A549 (cell line): ENCODE measurements around the gene FOXJ3. TPM values are rescaled to one million over a fixed set of nuclear protein-coding genes. Genes with fewer than 3 reads are reported as not detected.

Experiments used
- ATAC-seq, 2 experiments: fragments of 200-7000 bp in 1 of 2; fragments of >200 bp in 1 of 2; cut with Nextera tagmentation in 1 of 2; cut with Tn5 transposase in 1 of 2; 3 replicates each; pipeline versions ENCODE4 v1.8.0 to v1.9.1; 2018 to 2020; ENCODE audit warnings: mild to moderate bottlenecking in 1 of 2, moderate library complexity in 1 of 2
- CTCF ChIA-PET: fragments of 300-600 bp; sonication (Branson Sonifier 250); formaldehyde crosslinking; extraction: SDS; loops from one replicate; lab custom pipeline; 2021; ENCODE audit warnings: antibody characterized with exemption, inconsistent platforms; lab: Yijun Ruan, JAX
- POLR2A ChIA-PET: fragments of 350-600 bp; formaldehyde crosslinking; extraction: SDS; loops from one replicate; lab custom pipeline; 2021; ENCODE audit warnings: antibody characterized with exemption, inconsistent platforms; lab: Yijun Ruan, JAX
- DNase-seq, 2 experiments: peaks; one replicate each; pipeline versions ENCODE4 v3.0.0 to v3.0.0-alpha.2; 2011 to 2016; ENCODE audit warnings: low read depth in 1 of 2, low spot score in 1 of 2
- FAIRE-seq: peaks from 2 replicates; lab custom pipeline; 2011; peaks lifted over from hg19 to GRCh38; lab: Jason Lieb, UNC
- H3K27ac ChIP-seq, 2 experiments: fragments of >200 bp; sonication (Bioruptor Twin); formaldehyde crosslinking; 3 replicates each; pipeline ENCODE4 v1.5.1; 2016 to 2017
- H3K4me1 ChIP-seq: fragments of >200 bp; sonication (Bioruptor Twin); formaldehyde crosslinking; 3 replicates; pipeline ENCODE4 v1.6.1; 2016
- H3K4me2 ChIP-seq: fragments of >200 bp; sonication (Bioruptor Twin); formaldehyde crosslinking; 3 replicates; pipeline ENCODE4 v1.6.1; 2016
- H3K4me3 ChIP-seq: fragments of >200 bp; sonication (Bioruptor Twin); formaldehyde crosslinking; 3 replicates; pipeline ENCODE4 v1.5.1; 2016
- H3K9me3 ChIP-seq: fragments of >200 bp; sonication (Bioruptor Twin); formaldehyde crosslinking; 3 replicates; pipeline ENCODE4 v1.6.1; 2016
- ATOH8 ChIP-seq: fragments of 250-450 bp; sonication (Bioruptor Pico); IDR thresholded peaks from 2 replicates; pipeline ENCODE4 v1.5.0; 2020; ENCODE audit warnings: low read depth, mild to moderate bottlenecking, moderate library complexity
- BCL3 ChIP-seq: fragments of >200 bp; sonication (Bioruptor Twin); formaldehyde crosslinking; IDR thresholded peaks from 3 replicates; pipeline ENCODE4 v1.6.1; 2016
- CBX2 ChIP-seq: fragments of 200-600 bp; sonication (generic); IDR thresholded peaks from 2 replicates; pipeline ENCODE4 v1.6.1; 2016; ENCODE audit warnings: low read depth, mild to moderate bottlenecking, borderline replicate concordance
- CHD4 ChIP-seq: fragments of 200-600 bp; sonication (generic); IDR thresholded peaks from 2 replicates; pipeline ENCODE4 v1.6.1; 2016; ENCODE audit warnings: antibody characterized with exemption, mild to moderate bottlenecking, borderline replicate concordance
- E2F6 ChIP-seq: IDR thresholded peaks from 2 replicates; pipeline ENCODE4 v1.6.1; 2012; ENCODE audit warnings: low read depth, borderline replicate concordance
- EP300 ChIP-seq, 2 experiments: fragments of >200 bp; sonication (Bioruptor Twin); formaldehyde crosslinking; IDR thresholded peaks; 2 replicates in 1 of 2; 3 replicates in 1 of 2; pipeline ENCODE4 v1.6.1; 2016 to 2017
- FOSB ChIP-seq: fragments of 250-450 bp; sonication (Bioruptor Pico); IDR thresholded peaks from 2 replicates; pipeline ENCODE4 v1.5.0; 2020; ENCODE audit warnings: mild to moderate bottlenecking, moderate library complexity
- FOSL2 ChIP-seq, 2 experiments: fragments of 450-650 bp in 1 of 2; fragments of >200 bp in 1 of 2; sonication (Bioruptor Twin) in 1 of 2; formaldehyde crosslinking; IDR thresholded peaks; 2 replicates each; pipeline versions ENCODE4 v1.5.0 to v1.6.1; 2016 to 2020; ENCODE audit warnings: mild to moderate bottlenecking in 1 of 2, moderate library complexity in 1 of 2
- HES2 ChIP-seq: fragments of >200 bp; sonication (Bioruptor Twin); formaldehyde crosslinking; IDR thresholded peaks from 2 replicates; pipeline ENCODE4 v1.6.1; 2016
- HEYL ChIP-seq: fragments of 250-450 bp; sonication (Bioruptor Pico); IDR thresholded peaks from 2 replicates; pipeline ENCODE4 v1.8.0; 2021; ENCODE audit warnings: mild to moderate bottlenecking, moderate library complexity
- MAX ChIP-seq: IDR thresholded peaks from 2 replicates; pipeline ENCODE4 v1.6.1; 2012
- MYC ChIP-seq: IDR thresholded peaks from 2 replicates; pipeline ENCODE4 v1.6.1; 2012; ENCODE audit warnings: mild to moderate bottlenecking, inconsistent platforms, low read length, improper control_type of control experiment, borderline replicate concordance
- NR3C1 ChIP-seq: fragments of >200 bp; sonication (Bioruptor Twin); formaldehyde crosslinking; IDR thresholded peaks from 3 replicates; pipeline ENCODE4 v1.6.1; 2017
- RCOR1 ChIP-seq: fragments of 150-350 bp; IDR thresholded peaks from 2 replicates; pipeline ENCODE4 v1.6.1; 2014; ENCODE audit warnings: antibody characterized with exemption, low read length, low read depth
- RNF2 ChIP-seq: fragments of 200-600 bp; sonication (generic); IDR thresholded peaks from 2 replicates; pipeline ENCODE4 v1.6.1; 2016; ENCODE audit warnings: low read depth, mild to moderate bottlenecking, antibody characterized with exemption, moderate library complexity, borderline replicate concordance
- SREBF2 ChIP-seq: fragments of 450-650 bp; IDR thresholded peaks from 2 replicates; pipeline ENCODE4 v1.6.1; 2014; ENCODE audit warnings: mild to moderate bottlenecking, moderate library complexity
- WGBS: methylation state at CpG from one replicate; pipeline ENCODE4 v1.1.6; 2017; ENCODE audit errors: missing lambda C conversion rate; 5-methylcytosine and 5-hydroxymethylcytosine counted together
- polyA plus RNA-seq, 4 experiments: library from polyadenylated mRNA; depleted of rRNA in 3 of 4; stranded (reverse); fragments of >200 nt; fragmentation: RNase III in 1 of 4; extraction: RNeasy Plus Mini Kit Qiagen cat#74134 plus additional on column Dnase treatment in 1 of 4; gene quantifications; 2 replicates in 3 of 4; 3 replicates in 1 of 4; pipeline ENCODE4 v1.2.3, GENCODE V29; 2011 to 2017

FOXJ3 gene
- polyA plus RNA-seq, 2 of the 4 experiments (the other 2 are of a cell fraction), result 16.8 to 45.0 TPM

- no peak for ATAC-seq
- Histone ChIP-seq H3K4me3 (no peak overlapping the region), H3K27ac (no peak overlapping the region), H3K9me3 (no peaks in the 10 kb centered on the region), H3K4me1 (no peaks in the 10 kb centered on the region), H3K4me2 (no peak overlapping the region)
- WGBS, result 87% methylated on average over 3 of the region's 3 CpGs
- no peak for DNase-seq
- ChIA-PET CTCF (interaction anchor here (8.2 kb wide), 1 partner anchor 13 kb away, joined by 29 read pairs; no protein-coding TSS in a partner anchor), POLR2A (no interaction called here)
- no peak for FAIRE-seq
- TF ChIP-seq HES2, result no peak
These were observed 148.9 kb downstream of the FOXJ3 start for GRCh38 chr1:42186152-42186551.

GRCh38 chr1:42184616-42185015, 150.4 kb downstream of the FOXJ3 start:
- DNase-seq, result no peak

GRCh38 chr1:42183957-42184268, 151.1 kb downstream of the FOXJ3 start:
- CTCF ChIA-PET, result interaction anchor here (0.7 to 8.2 kb wide), 3 partner anchors 9 to 58 kb away, joined by 3 to 29 read pairs (median 3); no protein-coding TSS in a partner anchor

More at GRCh38 chr1:42184616-42185015, 150.4 kb downstream of the FOXJ3 start:
- TF ChIP-seq NR3C1 (no peak), MAX (no peak), RCOR1 (no peak), MYC (no peak), FOSB (no peak)
- TF ChIP-seq, all 56 proteins: peak for 0
- no peaks in the 10 kb centered on the region for H3K4me1 ChIP-seq
- no peak overlapping the region for H3K4me2 ChIP-seq
- 85% methylated on average over 3 of the region's 3 CpGs for WGBS
- no peak overlapping the region for H3K4me3 ChIP-seq
- ATAC-seq, result no peak
- no peak overlapping the region for H3K27ac ChIP-seq
- POLR2A ChIA-PET, result no interaction called here
- CTCF ChIA-PET, result interaction anchor here (8.2 kb wide), 1 partner anchor 11 kb away, joined by 29 read pairs; no protein-coding TSS in a partner anchor
- FAIRE-seq, result no peak
- H3K9me3 ChIP-seq, result no peaks in the 10 kb centered on the region

GRCh38 chr1:42183210-42183956, 151.7 kb downstream of the FOXJ3 start:
- TF ChIP-seq HEYL (CRISPR knock-in tag) (no peak), CBX2 (no peak), SREBF2 (no peak), BCL3 (no peak), ATOH8 (CRISPR knock-in tag) (no peak), E2F6 (no peak)
- H3K4me3 ChIP-seq, result no peak overlapping the region
- POLR2A ChIA-PET, result no interaction called here
- H3K4me1 ChIP-seq, result no peaks in the 10 kb centered on the region
- ATAC-seq (no peak), FAIRE-seq (no peak), DNase-seq (no peak)
- 74% methylated on average over 5 of the region's 7 CpGs for WGBS
- H3K4me2 ChIP-seq, result no peak overlapping the region
- CTCF ChIA-PET, result interaction anchor here (0.7 to 8.2 kb wide), 3 partner anchors 8 to 58 kb away, joined by 3 to 29 read pairs (median 3); no protein-coding TSS in a partner anchor
- H3K9me3 ChIP-seq, result no peaks in the 10 kb centered on the region
- H3K27ac ChIP-seq, result no peak overlapping the region

More at GRCh38 chr1:42183957-42184268, 151.1 kb downstream of the FOXJ3 start:
- DNase-seq, result no peak
- H3K4me2 ChIP-seq, result no peak overlapping the region
- TF ChIP-seq EP300 (IDR thresholded peaks at IDR 0.05), result no peak
- no peak for TF ChIP-seq FOSL2 (IDR thresholded peaks at IDR 0.05)
- no peak for TF ChIP-seq FOSL2 (CRISPR knock-in tag; IDR thresholded peaks at IDR 0.05)
- TF ChIP-seq NR3C1, result no peak
- TF ChIP-seq CBX2, result no peak
- TF ChIP-seq CHD4, result no peak
- no peak for TF ChIP-seq RNF2
- H3K9me3 ChIP-seq, result no peaks in the 10 kb centered on the region
- no peak overlapping the region for H3K27ac ChIP-seq
- no peak for FAIRE-seq
- 97% methylated on average over 6 of the region's 6 CpGs for WGBS
- no peaks in the 10 kb centered on the region for H3K4me1 ChIP-seq
- POLR2A ChIA-PET, result no interaction called here
- no peak for ATAC-seq
- no peak overlapping the region for H3K4me3 ChIP-seq
